ENCODE data around the gene HEG1. TPM values are rescaled to one million over a fixed set of nuclear protein-coding genes. Genes with fewer than 3 reads are reported as not detected.

HEG1 gene
- total and polyA plus RNA-seq, 3 experiments from 2014 or later: 6.3 to 21.3 (median 20.9) TPM

DNA sequence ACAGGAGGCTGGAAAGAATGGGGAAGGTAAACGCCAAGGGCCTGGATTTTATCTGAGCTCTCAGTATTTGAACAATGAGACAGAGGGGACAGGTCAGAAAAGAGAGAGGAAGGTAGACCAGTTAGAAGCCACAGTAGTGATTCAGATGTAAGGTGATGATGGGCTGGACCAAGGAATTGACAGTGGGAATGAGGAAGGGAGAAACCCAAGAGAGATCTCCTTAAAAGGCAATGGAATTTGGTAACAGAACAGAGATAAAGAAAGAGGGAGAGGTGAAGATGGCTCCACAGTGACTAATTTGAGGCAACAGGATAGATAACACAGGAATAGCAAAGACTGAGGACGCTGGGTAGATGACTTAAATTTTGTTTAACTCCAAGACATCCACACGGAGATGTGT is 11.4 kb upstream of the HEG1 start:
- Mint-ChIP-seq H3K27me3 (peaks cover 0 to 12% of the 10 kb centered on the region in 2 donors), H3K4me3 (no peak overlapping the region), H3K4me1 (peaks cover 10 to 14% (median 14%) of the 10 kb centered on the region in 3 donors), H3K27ac (no peak overlapping the region), H3K9me3 (no peaks in the 10 kb centered on the region), H3K36me3 (no peaks in the 10 kb centered on the region)
- no peaks in the 10 kb centered on the region for H3K36me3 ChIP-seq (ENCODE audit: insufficient read depth, low read length)
- H3K27ac ChIP-seq (ENCODE audit: low read depth, low read length): no peak overlapping the region
- peaks cover 10% of the 10 kb centered on the region for H3K4me1 ChIP-seq (ENCODE audit: insufficient read depth, low read length)
- DNase-seq: no peak
- POLR2A ChIA-PET: no interaction called here
- H3K4me3 ChIP-seq (ENCODE audit: low read length): no peak overlapping the region
- H3K9me3 ChIP-seq (ENCODE audit: low read length): no peaks in the 10 kb centered on the region
- CTCF ChIA-PET: no interaction called here
- H3K27me3 ChIP-seq (ENCODE audit: insufficient read depth, low read length, poor library complexity, severe bottlenecking): no peaks in the 10 kb centered on the region

DNA sequence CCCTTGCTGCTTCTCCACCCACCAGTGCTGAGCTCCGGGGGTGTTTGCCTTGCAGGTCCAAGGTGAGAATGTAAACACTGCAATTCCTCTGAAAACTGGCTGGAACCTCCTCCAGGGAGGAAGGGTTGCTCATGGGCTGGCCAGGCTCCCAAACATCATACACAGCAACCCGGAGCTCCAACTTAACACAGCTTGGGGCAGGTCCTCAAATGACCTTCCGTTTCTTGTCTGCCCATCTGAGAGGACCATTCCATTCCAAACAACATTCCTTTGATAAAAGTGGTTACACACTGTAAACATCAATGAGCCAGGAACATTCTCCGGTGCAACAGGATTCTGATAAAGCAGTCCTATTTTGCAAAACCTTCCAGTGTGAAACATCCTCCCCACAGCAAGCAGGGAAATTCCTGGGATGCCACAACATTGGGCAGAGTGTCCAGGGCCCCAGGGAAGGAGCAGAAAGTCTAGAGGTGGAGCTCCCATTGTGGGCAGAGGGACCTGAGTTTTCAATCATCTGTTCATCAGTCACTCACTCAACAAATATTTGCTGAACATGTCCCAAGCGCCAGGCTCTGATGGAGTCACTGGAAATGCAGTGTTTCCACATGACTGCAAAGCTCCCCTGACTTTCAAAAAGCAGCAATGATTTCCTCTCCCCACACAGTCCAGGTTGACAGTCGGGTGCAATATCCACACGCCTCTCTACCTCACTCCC is 7.3 kb upstream of the HEG1 start:
- no peak overlapping the region for H3K27ac Mint-ChIP-seq
- ChIA-PET POLR2A (no interaction called here), CTCF (interaction anchor here (0.9 kb wide), 1 partner anchor 11 kb away, joined by 3 read pairs; no protein-coding TSS in a partner anchor)
- H3K4me1 Mint-ChIP-seq: no peaks in the 10 kb centered on the region
- Histone ChIP-seq H3K4me1 (ENCODE audit: insufficient read depth, low read length) (no peaks in the 10 kb centered on the region), H3K27ac (ENCODE audit: low read depth, low read length) (no peak overlapping the region), H3K4me3 (ENCODE audit: low read length) (no peak overlapping the region), H3K9me3 (ENCODE audit: low read length) (no peaks in the 10 kb centered on the region), H3K36me3 (ENCODE audit: insufficient read depth, low read length) (no peaks in the 10 kb centered on the region), H3K27me3 (ENCODE audit: insufficient read depth, low read length, poor library complexity, severe bottlenecking) (no peaks in the 10 kb centered on the region)
- no peak for DNase-seq
- H3K9me3 Mint-ChIP-seq: no peaks in the 10 kb centered on the region
- H3K4me3 Mint-ChIP-seq: peak overlapping the region in 1 of 7 donors; percentile 28
- peaks cover 2 to 26% of the 10 kb centered on the region in 2 donors for H3K27me3 Mint-ChIP-seq
- H3K36me3 Mint-ChIP-seq: no peaks in the 10 kb centered on the region

DNA sequence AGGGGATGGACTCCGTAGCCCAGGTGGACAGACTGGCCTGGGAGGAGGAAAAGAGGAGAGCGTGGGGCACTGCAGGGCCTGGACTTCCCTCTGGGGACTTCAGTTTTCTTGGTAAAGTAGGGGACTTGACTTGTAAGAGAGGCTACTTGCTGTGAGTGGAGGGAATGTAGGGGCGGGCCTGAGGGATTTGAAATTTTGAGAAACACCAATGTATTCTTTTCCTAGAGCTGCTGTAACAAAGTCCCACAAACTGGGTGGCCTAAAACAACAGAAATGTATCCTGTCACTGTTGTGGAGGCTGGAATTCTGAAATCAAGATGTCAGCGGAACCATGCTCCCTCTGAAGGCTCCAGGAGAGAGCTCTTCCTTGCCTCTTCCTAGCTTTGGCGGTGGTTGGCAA is 5.8 kb upstream of the HEG1 start:
- Histone ChIP-seq H3K9me3 (ENCODE audit: low read length) (no peaks in the 10 kb centered on the region), H3K4me1 (ENCODE audit: insufficient read depth, low read length) (peaks cover under 1% of the 10 kb centered on the region), H3K27me3 (ENCODE audit: insufficient read depth, low read length, poor library complexity, severe bottlenecking) (no peaks in the 10 kb centered on the region), H3K4me3 (ENCODE audit: low read length) (no peak overlapping the region), H3K27ac (ENCODE audit: low read depth, low read length) (no peak overlapping the region), H3K36me3 (ENCODE audit: insufficient read depth, low read length) (no peaks in the 10 kb centered on the region)
- DNase-seq: no peak
- Mint-ChIP-seq H3K4me1 (peaks cover 0 to 2% (median 0%) of the 10 kb centered on the region in 3 donors), H3K27me3 (peaks cover 2 to 26% of the 10 kb centered on the region in 2 donors), H3K36me3 (no peaks in the 10 kb centered on the region), H3K4me3 (no peak overlapping the region), H3K9me3 (no peaks in the 10 kb centered on the region), H3K27ac (peak overlapping the region in 2 of 8 donors; percentile 15 to 26)
- ChIA-PET POLR2A (no interaction called here), CTCF (interaction anchor here (1.2 kb wide), 1 partner anchor 9 kb away, joined by 3 read pairs; no protein-coding TSS in a partner anchor)

DNA sequence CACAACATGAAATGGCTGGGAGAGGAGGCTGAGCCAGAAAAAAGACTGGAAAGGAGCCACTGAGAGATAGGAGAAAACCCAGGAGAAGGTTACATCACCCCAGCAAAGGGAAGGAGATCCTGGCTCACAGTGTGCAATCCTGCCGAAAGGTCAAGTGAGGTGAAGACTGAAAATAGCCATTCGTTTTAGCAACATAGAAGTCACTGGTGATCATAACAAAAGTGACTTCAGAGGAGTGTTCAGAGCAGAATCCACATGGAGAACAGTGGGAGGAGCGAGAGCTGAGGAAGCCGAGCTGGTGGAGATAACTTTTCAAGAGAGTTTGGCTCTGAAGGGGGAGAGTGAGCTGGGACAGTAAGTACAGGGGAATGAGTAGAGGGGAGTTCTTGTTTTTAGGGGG is 5.4 kb upstream of the HEG1 start:
- Mint-ChIP-seq H3K36me3 (no peaks in the 10 kb centered on the region), H3K9me3 (no peaks in the 10 kb centered on the region), H3K27me3 (peaks cover 2 to 26% of the 10 kb centered on the region in 2 donors), H3K4me1 (peaks cover 4 to 6% (median 4%) of the 10 kb centered on the region in 3 donors), H3K4me3 (no peak overlapping the region), H3K27ac (peak overlapping the region in 3 of 8 donors; percentile 5 to 39 (median 26))
- H3K4me3 ChIP-seq (ENCODE audit: low read length): no peak overlapping the region
- CTCF ChIA-PET: interaction anchor here (1.2 kb wide), 1 partner anchor 9 kb away, joined by 3 read pairs; no protein-coding TSS in a partner anchor
- no peaks in the 10 kb centered on the region for H3K9me3 ChIP-seq (ENCODE audit: low read length)
- DNase-seq: no peak
- H3K4me1 ChIP-seq (ENCODE audit: insufficient read depth, low read length): peaks cover 5% of the 10 kb centered on the region
- POLR2A ChIA-PET: no interaction called here
- no peak overlapping the region for H3K27ac ChIP-seq (ENCODE audit: low read depth, low read length)
- no peaks in the 10 kb centered on the region for H3K36me3 ChIP-seq (ENCODE audit: insufficient read depth, low read length)
- no peaks in the 10 kb centered on the region for H3K27me3 ChIP-seq (ENCODE audit: insufficient read depth, low read length, poor library complexity, severe bottlenecking)

DNA sequence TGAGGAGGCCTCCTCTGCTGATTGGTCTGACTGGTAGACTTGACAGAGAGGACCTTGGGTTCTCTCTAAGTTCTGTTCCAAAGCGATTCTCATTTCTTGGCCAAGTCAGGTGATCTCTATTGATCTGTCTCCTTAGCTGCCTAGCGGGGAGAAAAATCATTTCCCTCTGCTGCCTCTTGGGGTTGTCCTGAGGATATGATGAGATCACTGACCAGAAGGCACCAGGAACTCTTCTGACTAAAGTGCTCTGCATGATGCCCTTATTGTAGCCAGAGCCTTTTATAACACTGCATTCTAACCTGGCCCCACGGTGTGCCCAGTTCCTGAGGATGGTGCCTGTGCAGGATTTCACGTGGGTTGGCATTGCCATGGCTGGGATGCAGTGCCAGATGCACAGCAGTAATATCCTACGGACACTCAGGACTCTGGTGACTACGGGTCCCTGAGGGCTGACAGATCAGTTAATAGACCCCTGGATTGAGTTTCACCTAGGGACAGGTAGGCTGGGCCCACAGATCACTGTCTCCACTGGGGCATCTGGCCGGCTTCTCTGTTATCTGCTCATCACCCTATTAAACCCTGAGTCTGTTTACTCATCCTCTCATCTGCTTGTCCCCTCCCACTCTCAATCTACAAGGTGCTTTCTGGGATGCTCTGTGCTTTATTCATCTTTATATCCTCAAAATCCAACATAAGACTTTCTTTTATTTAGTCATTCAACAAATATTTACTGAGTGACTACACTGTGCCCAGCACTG is 3.9 kb upstream of the HEG1 start:
- POLR2A ChIA-PET: no interaction called here
- H3K27ac Mint-ChIP-seq: peak overlapping the region in 2 of 8 donors; percentile 40 to 58

DNA sequence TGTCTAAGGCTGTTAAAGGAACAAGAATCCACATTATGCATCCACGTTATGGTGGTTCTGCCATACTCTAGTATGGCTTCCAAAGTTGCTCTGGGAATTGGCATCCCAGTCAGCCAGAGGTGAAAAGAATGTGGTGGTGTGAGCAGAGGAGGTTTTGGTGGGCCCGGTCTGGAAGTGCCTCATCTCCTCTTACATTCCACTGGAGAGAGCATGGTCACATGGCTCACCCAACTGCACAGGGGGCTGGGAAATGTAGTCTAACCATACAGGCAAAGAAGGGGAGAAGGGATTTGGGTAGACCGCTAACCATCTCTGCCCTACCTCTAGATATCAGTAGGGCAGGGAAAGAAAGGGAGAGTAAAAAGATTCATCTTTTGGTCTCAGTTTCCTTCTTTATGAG is 3.2 kb upstream of the HEG1 start:
- H3K4me1 ChIP-seq (ENCODE audit: insufficient read depth, low read length): peaks cover 11% of the 10 kb centered on the region
- no peak for DNase-seq
- no peaks in the 10 kb centered on the region for H3K36me3 ChIP-seq (ENCODE audit: insufficient read depth, low read length)
- POLR2A ChIA-PET: no interaction called here
- Mint-ChIP-seq H3K36me3 (peaks cover 0 to 7% (median 0%) of the 10 kb centered on the region in 3 donors), H3K27me3 (peaks cover 2 to 20% of the 10 kb centered on the region in 2 donors), H3K4me1 (peaks cover 11 to 17% (median 14%) of the 10 kb centered on the region in 3 donors), H3K4me3 (no peak overlapping the region), H3K27ac (peak overlapping the region in 2 of 8 donors; percentile 12 to 40), H3K9me3 (no peaks in the 10 kb centered on the region)
- no peaks in the 10 kb centered on the region for H3K9me3 ChIP-seq (ENCODE audit: low read length)
- H3K4me3 ChIP-seq (ENCODE audit: low read length): no peak overlapping the region
- CTCF ChIA-PET: no interaction called here
- H3K27me3 ChIP-seq (ENCODE audit: insufficient read depth, low read length, poor library complexity, severe bottlenecking): no peaks in the 10 kb centered on the region
- H3K27ac ChIP-seq (ENCODE audit: low read depth, low read length): no peak overlapping the region

More for the DNA sequence above, 3.9 kb upstream of the HEG1 start:
- Mint-ChIP-seq H3K9me3 (no peaks in the 10 kb centered on the region), H3K4me3 (peak overlapping the region in 2 of 7 donors; percentile 42 to 66), H3K4me1 (peaks cover 4 to 10% (median 7%) of the 10 kb centered on the region in 3 donors), H3K36me3 (peaks cover 0 to 5% (median 0%) of the 10 kb centered on the region in 3 donors), H3K27me3 (peaks cover 2 to 25% of the 10 kb centered on the region in 2 donors)
- CTCF ChIA-PET: no interaction called here
- no peaks in the 10 kb centered on the region for H3K9me3 ChIP-seq (ENCODE audit: low read length)
- H3K36me3 ChIP-seq (ENCODE audit: insufficient read depth, low read length): no peaks in the 10 kb centered on the region
- H3K4me3 ChIP-seq (ENCODE audit: low read length): no peak overlapping the region
- no peak for DNase-seq
- peaks cover 6% of the 10 kb centered on the region for H3K4me1 ChIP-seq (ENCODE audit: insufficient read depth, low read length)
- no peak overlapping the region for H3K27ac ChIP-seq (ENCODE audit: low read depth, low read length)
- H3K27me3 ChIP-seq (ENCODE audit: insufficient read depth, low read length, poor library complexity, severe bottlenecking): no peaks in the 10 kb centered on the region

DNA sequence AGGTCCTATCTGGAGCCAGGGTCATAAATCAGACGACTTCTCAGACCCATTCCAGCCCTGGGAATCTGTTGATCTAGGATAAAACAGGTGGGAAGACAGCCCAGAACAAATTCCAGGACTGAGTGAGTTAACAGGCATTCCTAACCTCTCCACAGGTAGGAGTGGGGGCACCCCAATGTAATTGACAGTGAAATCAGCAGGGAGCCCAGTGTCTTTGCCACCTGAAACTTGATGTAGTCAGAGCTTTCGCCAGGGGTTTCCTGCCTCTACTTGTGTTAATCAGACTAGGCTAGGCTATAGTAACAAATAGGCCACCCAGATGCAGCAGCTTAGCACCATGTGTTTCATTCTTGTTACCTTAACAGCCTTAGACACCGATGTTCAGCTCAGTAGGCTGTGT is 2.7 kb upstream of the HEG1 start:
- Histone ChIP-seq H3K4me3 (ENCODE audit: low read length) (no peak overlapping the region), H3K4me1 (ENCODE audit: insufficient read depth, low read length) (peaks cover 16% of the 10 kb centered on the region), H3K36me3 (ENCODE audit: insufficient read depth, low read length) (no peaks in the 10 kb centered on the region), H3K27ac (ENCODE audit: low read depth, low read length) (no peak overlapping the region), H3K27me3 (ENCODE audit: insufficient read depth, low read length, poor library complexity, severe bottlenecking) (no peaks in the 10 kb centered on the region), H3K9me3 (ENCODE audit: low read length) (no peaks in the 10 kb centered on the region)
- Mint-ChIP-seq H3K27ac (peak overlapping the region in 1 of 8 donors; percentile 42), H3K27me3 (peaks cover 2 to 16% of the 10 kb centered on the region in 2 donors), H3K36me3 (peaks cover 0 to 7% (median 0%) of the 10 kb centered on the region in 3 donors), H3K4me3 (no peak overlapping the region), H3K9me3 (no peaks in the 10 kb centered on the region), H3K4me1 (peaks cover 16 to 21% (median 18%) of the 10 kb centered on the region in 3 donors)
- ChIA-PET POLR2A (no interaction called here), CTCF (no interaction called here)
- no peak for DNase-seq
